ENCODE data around the gene GRAP2. TPM values are rescaled to one million over a fixed set of nuclear protein-coding genes. Genes with fewer than 3 reads are reported as not detected.

Gene GRAP2
- total RNA-seq, 1 donor from 2014 or later, result 10.1 TPM

DNA sequence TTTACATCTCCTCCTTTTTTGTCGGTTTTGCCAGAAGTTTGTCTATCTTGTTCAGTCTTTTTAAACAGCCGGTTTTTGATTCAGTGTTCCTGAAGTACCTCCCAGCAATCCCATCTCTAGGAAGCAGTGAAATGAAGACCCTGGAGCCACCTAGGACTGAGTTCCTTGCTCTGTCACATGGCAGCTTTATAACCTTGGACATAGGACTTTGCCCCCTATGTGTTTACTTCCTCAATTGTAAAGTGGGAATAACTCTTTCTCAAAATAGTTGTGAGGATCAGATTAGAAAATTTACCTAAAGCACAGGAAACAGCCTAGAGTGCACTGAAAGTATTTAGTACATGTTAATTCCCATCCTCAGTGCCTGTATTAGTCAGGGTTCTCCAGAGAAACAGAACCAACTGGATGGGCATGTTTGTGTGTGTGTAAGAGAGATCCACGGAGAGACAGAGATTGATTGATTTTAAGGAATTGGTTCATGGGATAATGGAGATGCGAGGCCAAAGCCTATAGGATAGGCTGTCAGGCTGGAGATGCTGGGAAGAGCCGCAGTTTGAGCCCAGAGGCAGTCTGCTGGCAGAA lies 113.9 kb downstream of the GRAP2 start:
- Histone ChIP-seq H3K27me3 (peaks cover 28% of the 10 kb centered on the region), H3K36me3 (no peaks in the 10 kb centered on the region), H3K4me1 (no peaks in the 10 kb centered on the region), H3K9me3 (no peaks in the 10 kb centered on the region), H3K4me3 (no peak overlapping the region), H3K27ac (no peak overlapping the region)
- TF ChIP-seq, protein P1, sequence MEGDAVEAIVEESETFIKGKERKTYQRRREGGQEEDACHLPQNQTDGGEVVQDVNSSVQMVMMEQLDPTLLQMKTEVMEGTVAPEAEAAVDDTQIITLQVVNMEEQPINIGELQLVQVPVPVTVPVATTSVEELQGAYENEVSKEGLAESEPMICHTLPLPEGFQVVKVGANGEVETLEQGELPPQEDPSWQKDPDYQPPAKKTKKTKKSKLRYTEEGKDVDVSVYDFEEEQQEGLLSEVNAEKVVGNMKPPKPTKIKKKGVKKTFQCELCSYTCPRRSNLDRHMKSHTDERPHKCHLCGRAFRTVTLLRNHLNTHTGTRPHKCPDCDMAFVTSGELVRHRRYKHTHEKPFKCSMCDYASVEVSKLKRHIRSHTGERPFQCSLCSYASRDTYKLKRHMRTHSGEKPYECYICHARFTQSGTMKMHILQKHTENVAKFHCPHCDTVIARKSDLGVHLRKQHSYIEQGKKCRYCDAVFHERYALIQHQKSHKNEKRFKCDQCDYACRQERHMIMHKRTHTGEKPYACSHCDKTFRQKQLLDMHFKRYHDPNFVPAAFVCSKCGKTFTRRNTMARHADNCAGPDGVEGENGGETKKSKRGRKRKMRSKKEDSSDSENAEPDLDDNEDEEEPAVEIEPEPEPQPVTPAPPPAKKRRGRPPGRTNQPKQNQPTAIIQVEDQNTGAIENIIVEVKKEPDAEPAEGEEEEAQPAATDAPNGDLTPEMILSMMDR (IDR thresholded peaks at IDR 0.05), result no peak
- ATAC-seq (no peak), DNase-seq (no peak)
- intact Hi-C loops (cut with DNase I), result loop anchor here (10.0 kb wide), 1 partner anchor 60 kb away; no protein-coding TSS in a partner anchor

- Histone ChIP-seq H3K4me1 (no peaks in the 10 kb centered on the region), H3K4me3 (no peak overlapping the region), H3K27me3 (peaks cover 21% of the 10 kb centered on the region), H3K36me3 (no peaks in the 10 kb centered on the region), H3K9me3 (no peaks in the 10 kb centered on the region), H3K27ac (no peak overlapping the region)
- intact Hi-C loops (cut with DNase I), result loop anchor here (10.0 kb wide), 1 partner anchor 61 kb away; no protein-coding TSS in a partner anchor
- no peak for DNase-seq
- TF ChIP-seq, protein P1 (IDR thresholded peaks at IDR 0.05), result no peak
- ATAC-seq, result no peak
Observed at GRCh38 chr22:40015358-40015976, 114.6 kb downstream of the GRAP2 start.

DNA sequence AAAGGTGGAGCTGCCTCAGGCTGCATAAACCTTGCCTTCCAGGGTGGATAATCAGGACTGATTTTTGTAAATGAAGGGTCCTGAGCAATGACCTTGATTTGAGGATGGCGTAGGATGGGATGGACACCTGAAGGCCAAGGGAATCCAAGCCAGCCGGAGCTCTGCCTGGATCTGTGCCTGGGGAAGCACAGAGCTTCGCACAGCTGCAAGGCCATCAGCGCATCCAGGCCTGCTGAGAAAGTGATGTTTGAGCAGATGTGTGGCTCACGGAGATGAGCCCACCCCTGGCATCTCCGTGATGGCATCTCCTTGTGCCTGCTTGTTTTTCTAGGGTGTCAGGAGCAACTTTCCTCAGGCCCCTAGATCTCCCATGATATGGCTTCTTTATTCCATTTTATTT lies 117.2 kb downstream of the GRAP2 start:
- DNase-seq, result no peak
- H3K27me3 ChIP-seq, result peaks cover 7% of the 10 kb centered on the region
- no peak overlapping the region for H3K27ac ChIP-seq

DNA sequence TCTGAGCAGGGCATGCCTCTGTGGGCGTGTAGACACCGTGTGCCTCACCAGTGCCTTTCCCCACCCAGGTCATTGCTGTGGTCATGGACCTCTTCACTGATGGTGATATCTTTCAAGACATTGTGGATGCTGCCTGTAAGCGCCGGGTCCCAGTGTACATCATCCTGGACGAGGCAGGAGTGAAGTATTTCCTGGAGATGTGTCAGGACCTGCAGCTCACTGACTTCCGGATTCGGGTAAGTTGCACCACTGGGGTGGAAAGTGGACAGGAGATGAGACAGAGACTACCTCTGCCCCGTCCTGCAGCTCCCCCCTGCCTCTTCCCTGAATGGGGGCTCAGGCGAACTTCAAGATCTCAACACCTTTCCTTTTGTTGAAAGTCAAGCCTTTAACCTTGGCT lies 118.2 kb downstream of the GRAP2 start:
- TF ChIP-seq, protein P1 (IDR thresholded peaks at IDR 0.05), result no peak
- intact Hi-C loops (cut with DNase I), result loop anchor here (10.0 kb wide), 1 partner anchor 64 kb away; no protein-coding TSS in a partner anchor
- no peak overlapping the region for H3K27ac ChIP-seq
- ATAC-seq (no peak), DNase-seq (no peak)
- H3K9me3 ChIP-seq, result no peaks in the 10 kb centered on the region
- no peaks in the 10 kb centered on the region for H3K36me3 ChIP-seq
- peaks cover 7% of the 10 kb centered on the region for H3K27me3 ChIP-seq
- no peaks in the 10 kb centered on the region for H3K4me1 ChIP-seq
- H3K4me3 ChIP-seq, result no peak overlapping the region

More for the DNA sequence above, 117.2 kb downstream of the GRAP2 start:
- H3K36me3 ChIP-seq, result no peaks in the 10 kb centered on the region
- TF ChIP-seq, protein P1 (IDR thresholded peaks at IDR 0.05), result no peak
- H3K4me1 ChIP-seq, result no peaks in the 10 kb centered on the region
- no peak overlapping the region for H3K4me3 ChIP-seq
- intact Hi-C loops (cut with DNase I), result loop anchor here (10.0 kb wide), 1 partner anchor 63 kb away; no protein-coding TSS in a partner anchor
- no peak for ATAC-seq
- no peaks in the 10 kb centered on the region for H3K9me3 ChIP-seq

GRCh38 chr22:40020956-40021355 lies 120.1 kb downstream of the GRAP2 start:
- DNase-seq, result no peak
- ATAC-seq, result no peak
- peaks cover 7% of the 10 kb centered on the region for H3K27me3 ChIP-seq
- no peaks in the 10 kb centered on the region for H3K9me3 ChIP-seq
- TF ChIP-seq, protein P1 (IDR thresholded peaks at IDR 0.05), result no peak
- no peaks in the 10 kb centered on the region for H3K36me3 ChIP-seq
- intact Hi-C loops (cut with DNase I), result loop anchor here (5.0 kb wide), 1 partner anchor 484 kb away; no protein-coding TSS in a partner anchor
- no peak overlapping the region for H3K27ac ChIP-seq
- H3K4me3 ChIP-seq, result no peak overlapping the region
- no peaks in the 10 kb centered on the region for H3K4me1 ChIP-seq

Measured in upper lobe of right lung (tissue), 1 donor.